Gastroesophageal sphincter (tissue), 4 donors: ENCODE data around the gene TTC32. TPM values are rescaled to one million over a fixed set of nuclear protein-coding genes. Genes with fewer than 3 reads are reported as not detected.

ENCODE experiments used
- ATAC-seq: fragments of 150-250 bp; one replicate; pipeline ENCODE4 v1.9.1; 2016; ENCODE audit warnings: mild to moderate bottlenecking, moderate library complexity
- H3K27ac ChIP-seq, 4 donors: fragments of 200-600 bp; sonication (generic) in 3 of 4; 1 replicate in 3 of 4; 2 replicates in 1 of 4; pipeline ENCODE4 v1.5.1; 2016 to 2019
- H3K27me3 ChIP-seq: fragments of 200-600 bp; sonication (generic); one replicate; pipeline ENCODE4 v1.5.1; 2019
- H3K36me3 ChIP-seq, 2 donors: fragments of 200-600 bp; sonication (generic); one replicate each; pipeline ENCODE4 v1.5.1; 2019; ENCODE audit warnings: control low read depth in 1 of 2
- H3K4me1 ChIP-seq, 3 donors: fragments of 200-600 bp; sonication (generic); 1 replicate in 2 of 3; 2 replicates in 1 of 3; pipeline ENCODE4 v1.5.1; 2016 to 2019; ENCODE audit warnings: control low read depth in 2 of 3
- H3K4me3 ChIP-seq, 2 donors: fragments of 200-600 bp; sonication (generic); one replicate each; pipeline ENCODE4 v1.5.1; 2019; ENCODE audit warnings: mild to moderate bottlenecking in 1 of 2, moderate library complexity in 1 of 2
- H3K9me3 ChIP-seq, 3 donors: fragments of 200-600 bp; sonication (generic); one replicate each; pipeline ENCODE4 v1.5.1; 2017 to 2019; ENCODE audit warnings: control low read depth in 2 of 3
- EP300 ChIP-seq: sonication (generic); formaldehyde crosslinking; IDR thresholded peaks from one replicate; pipeline ENCODE4 v1.6.1; 2017; ENCODE audit warnings: antibody characterized with exemption, mild to moderate bottlenecking
- POLR2A ChIP-seq, 2 donors: fragments of 450-650 bp; IDR thresholded peaks; one replicate each; pipeline ENCODE4 v1.6.1; 2017; ENCODE audit warnings: antibody characterized with exemption in 2 of 2, mild to moderate bottlenecking in 2 of 2, moderate library complexity in 1 of 2
- POLR2AphosphoS5 ChIP-seq: sonication (generic); formaldehyde crosslinking; IDR thresholded peaks from one replicate; pipeline ENCODE4 v1.6.1; 2017; ENCODE audit warnings: antibody characterized with exemption
- WGBS, 2 donors: methylation state at CpG; one replicate each; pipeline ENCODE4 v1.1.5; 2018; ENCODE audit warnings: low coverage in 1 of 2; 5-methylcytosine and 5-hydroxymethylcytosine counted together
- total RNA-seq, 4 donors: library from RNA; depleted of rRNA; stranded (reverse); fragments of >200 nt; gene quantifications; one replicate each; pipeline ENCODE4 v1.1.0, GENCODE V29; 2016
- TF ChIP-seq, protein P1 (sequence below), 4 experiments: fragments of 200-600 bp in 2 of 4; fragments of 450-650 bp in 2 of 4; sonication (generic) in 1 of 4; IDR thresholded peaks; one replicate each; pipeline ENCODE4 v1.5.1; 2017 to 2019; ENCODE audit warnings: antibody characterized with exemption in 4 of 4, mild to moderate bottlenecking in 2 of 4, moderate library complexity in 2 of 4

TTC32 gene
- total RNA-seq, 4 donors from 2014 or later = 17.1 to 37.5 (median 17.9) TPM

- TF ChIP-seq, protein P1, sequence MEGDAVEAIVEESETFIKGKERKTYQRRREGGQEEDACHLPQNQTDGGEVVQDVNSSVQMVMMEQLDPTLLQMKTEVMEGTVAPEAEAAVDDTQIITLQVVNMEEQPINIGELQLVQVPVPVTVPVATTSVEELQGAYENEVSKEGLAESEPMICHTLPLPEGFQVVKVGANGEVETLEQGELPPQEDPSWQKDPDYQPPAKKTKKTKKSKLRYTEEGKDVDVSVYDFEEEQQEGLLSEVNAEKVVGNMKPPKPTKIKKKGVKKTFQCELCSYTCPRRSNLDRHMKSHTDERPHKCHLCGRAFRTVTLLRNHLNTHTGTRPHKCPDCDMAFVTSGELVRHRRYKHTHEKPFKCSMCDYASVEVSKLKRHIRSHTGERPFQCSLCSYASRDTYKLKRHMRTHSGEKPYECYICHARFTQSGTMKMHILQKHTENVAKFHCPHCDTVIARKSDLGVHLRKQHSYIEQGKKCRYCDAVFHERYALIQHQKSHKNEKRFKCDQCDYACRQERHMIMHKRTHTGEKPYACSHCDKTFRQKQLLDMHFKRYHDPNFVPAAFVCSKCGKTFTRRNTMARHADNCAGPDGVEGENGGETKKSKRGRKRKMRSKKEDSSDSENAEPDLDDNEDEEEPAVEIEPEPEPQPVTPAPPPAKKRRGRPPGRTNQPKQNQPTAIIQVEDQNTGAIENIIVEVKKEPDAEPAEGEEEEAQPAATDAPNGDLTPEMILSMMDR (IDR thresholded peaks at IDR 0.05) = no peak
- TF ChIP-seq POLR2A (IDR thresholded peaks at IDR 0.05) = no peak
- TF ChIP-seq POLR2AphosphoS5 = no peak
- TF ChIP-seq EP300 = no peak
- ATAC-seq = no peak
- Histone ChIP-seq H3K27ac (peak overlapping the region; percentile 76 to 96 (median 95)), H3K9me3 (no peaks in the 10 kb centered on the region), H3K4me3 (peak overlapping the region; percentile 79 to 83), H3K4me1 (peaks cover 15 to 60% (median 22%) of the 10 kb centered on the region in 3 donors), H3K36me3 (no peaks in the 10 kb centered on the region), H3K27me3 (no peaks in the 10 kb centered on the region)
- 15 to 28% methylated on average over 11 of the region's 11 CpGs for WGBS, 2 donors
Observed at GRCh38 chr2:19899985-19900930, 1.5 kb downstream of the TTC32 start.

DNA sequence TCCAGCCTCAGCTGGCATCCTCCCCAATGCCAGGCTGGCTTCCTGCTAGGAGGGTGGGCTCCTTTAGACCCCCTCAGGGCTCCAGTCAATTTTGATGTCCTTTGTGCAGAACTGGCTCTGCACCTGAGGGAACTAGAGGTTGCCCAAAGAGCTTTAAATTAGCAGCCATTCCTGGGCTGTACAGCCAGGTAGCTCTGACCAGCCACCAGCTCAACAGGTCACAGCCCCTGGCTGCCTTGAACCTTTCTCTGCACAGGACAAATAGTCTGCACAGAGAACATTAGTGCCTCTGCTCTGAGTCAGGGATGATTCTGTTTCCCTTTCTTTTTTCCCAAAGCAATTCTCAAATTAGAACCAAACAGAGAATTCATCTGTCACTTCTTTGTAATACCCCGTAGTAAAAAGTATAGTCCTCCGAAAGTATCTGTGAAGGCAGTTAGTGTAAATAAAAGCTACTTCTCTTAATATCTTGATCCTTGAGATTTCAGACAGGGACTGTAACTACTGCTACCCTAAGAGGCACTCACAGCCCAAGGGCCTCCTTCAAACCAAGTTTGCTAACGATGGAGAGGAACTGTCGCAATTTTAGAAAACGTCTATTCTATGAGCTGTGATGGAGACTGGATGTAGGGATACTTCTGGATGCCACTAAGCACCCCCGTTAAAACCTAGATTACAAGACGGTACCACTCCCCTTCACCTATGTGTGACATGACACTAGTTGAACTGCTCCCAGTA is 3.0 kb downstream of the TTC32 start:
- Histone ChIP-seq H3K4me3 (no peak overlapping the region), H3K4me1 (peaks cover 15 to 70% (median 22%) of the 10 kb centered on the region in 3 donors), H3K9me3 (no peaks in the 10 kb centered on the region), H3K36me3 (no peaks in the 10 kb centered on the region), H3K27me3 (no peaks in the 10 kb centered on the region), H3K27ac (no peak overlapping the region)
- TF ChIP-seq POLR2AphosphoS5 = no peak
- no peak for TF ChIP-seq EP300
- no peak for TF ChIP-seq POLR2A (IDR thresholded peaks at IDR 0.05)
- TF ChIP-seq, protein P1 (IDR thresholded peaks at IDR 0.05) = no peak
- WGBS, 2 donors = 62 to 73% methylated on average over 6 to 7 of the region's 7 CpGs
- no peak for ATAC-seq

DNA sequence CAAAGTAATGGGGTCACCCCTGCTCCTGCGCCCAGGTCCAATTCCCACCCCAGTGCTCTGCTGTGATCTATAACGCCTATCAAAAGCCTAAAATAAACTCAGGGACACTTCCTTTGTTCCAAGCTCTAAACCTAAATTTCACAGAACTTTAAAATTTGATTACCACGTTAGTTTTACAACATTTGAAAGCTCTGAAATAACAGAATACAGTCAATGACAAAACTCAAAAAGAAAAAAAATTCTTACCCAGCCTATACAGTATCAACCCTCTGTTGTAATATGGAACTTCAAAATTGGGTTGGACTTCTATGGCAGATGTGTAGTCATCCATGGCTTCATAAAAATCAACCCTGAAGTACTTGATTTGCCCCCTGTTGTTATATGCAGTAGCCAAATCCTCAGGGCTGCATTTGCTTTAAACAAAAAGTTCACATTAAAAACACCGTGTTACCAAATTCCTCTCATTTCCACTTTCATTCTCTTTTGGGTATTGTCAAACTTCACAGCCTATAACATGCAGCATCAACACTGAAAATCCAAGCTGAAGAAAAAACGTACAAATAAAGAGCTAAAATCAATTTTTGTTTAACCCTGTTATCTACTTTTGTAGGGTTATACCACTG is 4.0 kb downstream of the TTC32 start:
- Histone ChIP-seq H3K9me3 (no peaks in the 10 kb centered on the region), H3K36me3 (no peaks in the 10 kb centered on the region), H3K4me1 (peaks cover 15 to 69% (median 21%) of the 10 kb centered on the region in 3 donors), H3K27me3 (no peaks in the 10 kb centered on the region), H3K27ac (no peak overlapping the region), H3K4me3 (no peak overlapping the region)
- ATAC-seq = no peak
- TF ChIP-seq EP300 (no peak), POLR2AphosphoS5 (no peak), POLR2A (IDR thresholded peaks at IDR 0.05) (no peak)
- TF ChIP-seq, protein P1 (IDR thresholded peaks at IDR 0.05) = no peak
- 46 to 59% methylated on average over 3 to 5 of the region's 5 CpGs for WGBS, 2 donors

DNA sequence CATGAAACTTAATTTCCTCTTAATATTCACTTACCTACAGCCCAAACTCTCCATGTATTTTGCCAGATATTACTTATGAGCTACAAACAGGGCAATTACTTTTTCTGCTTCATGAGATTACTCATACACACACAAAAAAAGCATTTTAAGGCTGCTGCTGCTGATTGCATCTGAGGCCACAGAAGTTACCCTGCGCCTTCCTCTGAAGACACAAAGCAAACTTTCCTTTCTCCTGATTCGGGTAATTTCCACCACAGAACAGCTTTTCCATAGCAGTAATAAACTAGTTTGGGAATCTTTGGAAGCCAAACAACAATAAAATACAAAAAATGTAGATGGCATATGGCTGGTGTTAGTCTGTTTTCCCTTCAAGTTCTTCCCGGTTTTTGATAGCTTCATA is 6.2 kb downstream of the TTC32 start:
- H3K4me3 ChIP-seq = no peak overlapping the region
- no peaks in the 10 kb centered on the region for H3K9me3 ChIP-seq
- peaks cover 14 to 61% (median 17%) of the 10 kb centered on the region in 3 donors for H3K4me1 ChIP-seq
- TF ChIP-seq POLR2AphosphoS5 = no peak
- TF ChIP-seq POLR2A (IDR thresholded peaks at IDR 0.05) = no peak
- TF ChIP-seq, protein P1 (IDR thresholded peaks at IDR 0.05) = no peak
- TF ChIP-seq EP300 = no peak
- H3K27ac ChIP-seq = no peak overlapping the region
- H3K27me3 ChIP-seq = no peaks in the 10 kb centered on the region
- ATAC-seq = no peak
- no peaks in the 10 kb centered on the region for H3K36me3 ChIP-seq
- WGBS, 2 donors = 71 to 81% methylated on average over 3 of the region's 3 CpGs
